ENCODE data around the gene HSPA1B.

Gene HSPA1B

DNA sequence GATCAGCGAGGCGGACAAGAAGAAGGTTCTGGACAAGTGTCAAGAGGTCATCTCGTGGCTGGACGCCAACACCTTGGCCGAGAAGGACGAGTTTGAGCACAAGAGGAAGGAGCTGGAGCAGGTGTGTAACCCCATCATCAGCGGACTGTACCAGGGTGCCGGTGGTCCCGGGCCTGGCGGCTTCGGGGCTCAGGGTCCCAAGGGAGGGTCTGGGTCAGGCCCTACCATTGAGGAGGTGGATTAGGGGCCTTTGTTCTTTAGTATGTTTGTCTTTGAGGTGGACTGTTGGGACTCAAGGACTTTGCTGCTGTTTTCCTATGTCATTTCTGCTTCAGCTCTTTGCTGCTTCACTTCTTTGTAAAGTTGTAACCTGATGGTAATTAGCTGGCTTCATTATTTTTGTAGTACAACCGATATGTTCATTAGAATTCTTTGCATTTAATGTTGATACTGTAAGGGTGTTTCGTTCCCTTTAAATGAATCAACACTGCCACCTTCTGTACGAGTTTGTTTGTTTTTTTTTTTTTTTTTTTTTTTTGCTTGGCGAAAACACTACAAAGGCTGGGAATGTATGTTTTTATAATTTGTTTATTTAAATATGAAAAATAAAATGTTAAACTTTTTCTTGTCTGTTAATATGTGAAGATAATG lies 2.2 kb downstream of the HSPA1B start:
- no peak for DNase-seq (ENCODE audit: low spot score)
- Histone ChIP-seq H3K27ac (peak overlapping the region; percentile 71 to 91), H3K4me3 (peak overlapping the region; percentile 86)
- TF ChIP-seq, protein P1, sequence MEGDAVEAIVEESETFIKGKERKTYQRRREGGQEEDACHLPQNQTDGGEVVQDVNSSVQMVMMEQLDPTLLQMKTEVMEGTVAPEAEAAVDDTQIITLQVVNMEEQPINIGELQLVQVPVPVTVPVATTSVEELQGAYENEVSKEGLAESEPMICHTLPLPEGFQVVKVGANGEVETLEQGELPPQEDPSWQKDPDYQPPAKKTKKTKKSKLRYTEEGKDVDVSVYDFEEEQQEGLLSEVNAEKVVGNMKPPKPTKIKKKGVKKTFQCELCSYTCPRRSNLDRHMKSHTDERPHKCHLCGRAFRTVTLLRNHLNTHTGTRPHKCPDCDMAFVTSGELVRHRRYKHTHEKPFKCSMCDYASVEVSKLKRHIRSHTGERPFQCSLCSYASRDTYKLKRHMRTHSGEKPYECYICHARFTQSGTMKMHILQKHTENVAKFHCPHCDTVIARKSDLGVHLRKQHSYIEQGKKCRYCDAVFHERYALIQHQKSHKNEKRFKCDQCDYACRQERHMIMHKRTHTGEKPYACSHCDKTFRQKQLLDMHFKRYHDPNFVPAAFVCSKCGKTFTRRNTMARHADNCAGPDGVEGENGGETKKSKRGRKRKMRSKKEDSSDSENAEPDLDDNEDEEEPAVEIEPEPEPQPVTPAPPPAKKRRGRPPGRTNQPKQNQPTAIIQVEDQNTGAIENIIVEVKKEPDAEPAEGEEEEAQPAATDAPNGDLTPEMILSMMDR (IDR thresholded peaks at IDR 0.05) = no peak

DNA sequence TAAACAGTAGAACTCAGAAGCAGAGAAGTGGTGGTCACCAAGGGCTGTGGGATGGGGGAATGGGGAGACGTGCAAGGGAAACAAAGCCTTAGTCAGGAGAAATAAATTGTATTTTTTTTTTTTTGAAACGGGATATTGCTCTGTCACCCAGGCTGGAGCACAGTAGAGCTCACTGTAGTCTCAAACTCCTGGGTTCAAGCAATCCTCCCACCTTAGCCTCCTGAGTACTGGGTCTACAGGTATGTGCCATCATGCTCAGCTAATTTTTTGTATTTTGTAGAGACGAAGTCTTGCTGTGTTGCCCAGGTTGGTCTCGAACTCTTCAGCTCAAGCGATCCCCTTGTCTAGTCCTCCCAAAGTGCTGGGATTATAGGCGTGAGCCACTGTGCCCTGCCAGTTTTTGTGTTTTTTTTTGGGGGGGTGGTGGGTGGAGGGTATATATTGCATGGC lies 3.4 kb downstream of the HSPA1B start:
- TF ChIP-seq, protein P1 (IDR thresholded peaks at IDR 0.05) = no peak
- no peak for DNase-seq (ENCODE audit: low spot score)
- Histone ChIP-seq H3K27ac (peak overlapping the region; percentile 71 to 91), H3K4me3 (peak overlapping the region; percentile 86)

GRCh38 chr6:31831350-31832215 lies 4.0 kb downstream of the HSPA1B start:
- TF ChIP-seq, protein P1 (IDR thresholded peaks at IDR 0.05) = no peak
- Histone ChIP-seq H3K27ac (peak overlapping the region in 1 of 2 donors; percentile 91), H3K4me3 (peak overlapping the region; percentile 86)
- DNase-seq (ENCODE audit: low spot score) = no peak

GRCh38 chr6:31834367-31835250 lies 7.1 kb downstream of the HSPA1B start:
- TF ChIP-seq, protein P1 (IDR thresholded peaks at IDR 0.05) = no peak
- DNase-seq (ENCODE audit: low spot score) = peak; percentile 92
- peak overlapping the region; percentile 83 for H3K4me3 ChIP-seq
- H3K27ac ChIP-seq = peak overlapping the region; percentile 89 to 96

GRCh38 chr6:31836047-31836473 lies 8.5 kb downstream of the HSPA1B start:
- DNase-seq (ENCODE audit: low spot score) = no peak
- TF ChIP-seq, protein P1 (IDR thresholded peaks at IDR 0.05) = no peak
- H3K4me3 ChIP-seq = peak overlapping the region; percentile 83
- H3K27ac ChIP-seq = peak overlapping the region; percentile 50 to 89

- no peak for DNase-seq (ENCODE audit: low spot score)
- Histone ChIP-seq H3K4me3 (peak overlapping the region; percentile 83), H3K27ac (peak overlapping the region; percentile 50 to 89)
- TF ChIP-seq, protein P1 (IDR thresholded peaks at IDR 0.05) = no peak
Measured at GRCh38 chr6:31836474-31837368, 9.2 kb downstream of the HSPA1B start.

All from coronary artery (tissue), 2 donors.